Caco-2 (cell line): ENCODE data around the gene TAX1BP3. TPM values are rescaled to one million over a fixed set of nuclear protein-coding genes. Genes with fewer than 3 reads are reported as not detected.

ENCODE experiments used
- Bru-seq: library from RNA; stranded (reverse); fragments of 400-500 nt; gene quantifications from one replicate; lab custom pipeline; 2021; lab: Mats Ljungman, UMichigan
- BruChase-seq, 2 experiments: library from RNA; stranded (reverse); fragments of 400-500 nt; gene quantifications; one replicate each; lab custom pipeline; 2021; lab: Mats Ljungman, UMichigan
- BruUV-seq: library from RNA; stranded (reverse); fragments of 400-500 nt; replicated peaks from 2 replicates; lab custom pipeline; 2021; lab: Mats Ljungman, UMichigan
- CTCF ChIA-PET: fragments of 300-600 bp; sonication (Branson Sonifier 250); formaldehyde crosslinking; loops from one replicate; lab custom pipeline; 2022; ENCODE audit warnings: antibody characterized with exemption; lab: Charles Lee
- POLR2A ChIA-PET: fragments of 300-600 bp; sonication (Branson Sonifier 250); formaldehyde crosslinking; loops from one replicate; lab custom pipeline; 2022; ENCODE audit warnings: antibody characterized with exemption; lab: Charles Lee
- DNase-seq, 2 experiments: peaks; one replicate each; pipeline versions ENCODE4 v3.0.0 to v3.0.0-alpha.2; 2020 to 2022
- H3K27me3 ChIP-seq: replicated peaks from 2 replicates; pipeline ENCODE4 v1.6.0; 2011; ENCODE audit warnings: low read length; ENCODE audit not compliant: control insufficient read depth, insufficient read depth
- H3K36me3 ChIP-seq: 2 replicates; pipeline ENCODE4 v1.5.1; 2011; ENCODE audit warnings: low read length; ENCODE audit not compliant: control insufficient read depth, insufficient read depth
- H3K4me1 ChIP-seq: fragments of 250-450 bp; sonication (Bioruptor Pico); 2 replicates; pipeline ENCODE4 v1.5.1; 2020; ENCODE audit warnings: mild to moderate bottlenecking
- H3K4me3 ChIP-seq: 2 replicates; pipeline ENCODE4 v1.5.1; 2011; ENCODE audit warnings: low read depth, mild to moderate bottlenecking, control low read depth, low read length
- H3K9me3 ChIP-seq: fragments of 250-450 bp; sonication (Bioruptor Pico); 2 replicates; pipeline ENCODE4 v1.5.1; 2020; ENCODE audit warnings: mild to moderate bottlenecking, moderate library complexity
- H3K27ac Mint-ChIP-seq: one replicate; pipeline ENCODE4 v1.8.0; 2022; ENCODE audit warnings: mixed read lengths; ENCODE audit not compliant: unreplicated experiment
- H3K27me3 Mint-ChIP-seq: one replicate; pipeline ENCODE4 v1.8.0; 2022; ENCODE audit warnings: mixed read lengths; ENCODE audit not compliant: insufficient read depth, unreplicated experiment
- H3K36me3 Mint-ChIP-seq: one replicate; pipeline ENCODE4 v1.8.0; 2022; ENCODE audit warnings: mild to moderate bottlenecking, mixed read lengths; ENCODE audit not compliant: insufficient read depth, unreplicated experiment
- H3K4me1 Mint-ChIP-seq: one replicate; pipeline ENCODE4 v1.8.0; 2022; ENCODE audit warnings: low read depth, mixed read lengths; ENCODE audit not compliant: unreplicated experiment
- H3K4me3 Mint-ChIP-seq: one replicate; pipeline ENCODE4 v1.8.0; 2022; ENCODE audit warnings: mild to moderate bottlenecking, moderate library complexity, mixed read lengths; ENCODE audit not compliant: unreplicated experiment
- H3K9me3 Mint-ChIP-seq: one replicate; pipeline ENCODE4 v1.8.0; 2022; ENCODE audit warnings: mixed read lengths; ENCODE audit not compliant: unreplicated experiment
- intact Hi-C: fragments of 100-400 bp; cut with micrococcal nuclease; formaldehyde crosslinking; loops from one replicate; pipeline ENCODE4 v1.10.0; 2022; ENCODE audit not compliant: unreplicated experiment
- long read RNA-seq: library from polyadenylated mRNA; stranded (forward); transcript quantifications from one replicate; pipeline ENCODE4 v2.0.0, GENCODE V29; 2022
- total RNA-seq: library from RNA; stranded (reverse); gene quantifications from 2 replicates; pipeline ENCODE4 v1.2.3, GENCODE V29; 2022
- TF ChIP-seq, protein P1 (sequence below), 2 experiments: fragments of 200-600 bp in 1 of 2; IDR thresholded peaks; 1 replicate in 1 of 2; 2 replicates in 1 of 2; pipeline versions ENCODE4 v1.5.1 to v1.8.0; 2011 to 2022; ENCODE audit warnings: antibody characterized with exemption in 1 of 2, control low read depth in 1 of 2, inconsistent platforms in 1 of 2, low read depth in 1 of 2, low read length in 1 of 2, mild to moderate bottlenecking in 1 of 2, moderate library complexity in 1 of 2; ENCODE audit not compliant: insufficient read depth in 1 of 2, severe bottlenecking in 1 of 2, unreplicated experiment in 1 of 2

Gene TAX1BP3, protein sequence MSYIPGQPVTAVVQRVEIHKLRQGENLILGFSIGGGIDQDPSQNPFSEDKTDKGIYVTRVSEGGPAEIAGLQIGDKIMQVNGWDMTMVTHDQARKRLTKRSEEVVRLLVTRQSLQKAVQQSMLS
- 58.2 and 61.9 TPM in 2 replicates for total RNA-seq
- percentile 67 among the genes with signal in this experiment for Bru-seq, nascent RNA
- BruChase-seq, experiment 1, labeled RNA remaining after a 2-hour chase, result percentile 82 among the genes with signal in this experiment
- BruChase-seq, experiment 2, labeled RNA remaining after a 6-hour chase, result percentile 95 among the genes with signal in this experiment
- long read RNA-seq, transcript TAX1BP3-201 (4 exons, 1,377 nt), result major isoform, 6 of 9 reads
- long read RNA-seq, partial matches to known transcripts, result 0 of 9 reads
- long read RNA-seq, other reads (novel, unspliced or antisense), result 3 of 9 reads

DNA sequence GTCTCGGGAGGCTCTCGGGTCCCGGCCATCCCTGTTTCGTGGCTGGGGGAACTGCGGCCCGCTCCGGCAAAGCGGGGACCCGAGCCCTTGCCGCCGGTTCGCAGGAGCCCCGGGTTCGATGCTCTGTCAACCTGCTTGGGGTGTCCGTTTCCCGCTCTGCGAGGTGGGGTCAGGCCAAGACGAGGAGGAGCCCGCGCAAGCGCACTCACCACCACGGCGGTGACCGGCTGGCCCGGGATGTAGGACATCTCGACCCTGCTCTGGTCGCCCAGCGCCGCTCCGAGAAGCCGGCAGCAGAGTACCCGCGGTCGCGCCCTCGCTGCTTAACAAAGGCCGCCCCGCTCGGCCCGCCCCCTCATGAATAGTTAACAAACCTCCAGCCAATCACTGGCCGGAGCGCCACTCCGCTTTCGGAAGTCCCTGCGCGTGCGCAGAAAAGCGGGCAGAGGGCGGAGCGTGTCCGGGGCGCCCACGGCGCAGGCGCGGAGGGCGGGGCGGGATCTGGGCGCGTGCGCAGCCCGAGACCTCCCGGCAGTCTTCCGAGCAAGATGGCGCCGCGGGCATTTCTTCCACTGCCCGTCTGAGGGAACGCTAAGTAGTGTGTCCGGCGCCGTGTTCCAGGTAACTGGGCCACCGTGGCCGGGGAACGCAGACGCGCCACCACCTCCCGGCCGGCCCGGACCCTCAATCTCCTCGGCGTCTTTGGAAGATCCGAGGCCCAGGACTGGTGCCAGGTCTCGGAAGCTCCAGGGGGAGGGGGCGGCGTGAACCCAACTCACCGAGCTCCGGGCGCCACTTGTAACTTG lies at the start of gene TAX1BP3, which contains the start of gene EMC6:
TAX1BP3 (minus strand) TSS at position 300 of the 806 bp plus-strand sequence; CDS start at position 248, 52 bp downstream.
EMC6 (plus strand) TSS at position 534 of the 806 bp plus-strand sequence. CDS start 335 bp downstream, outside the sequence.
- Mint-ChIP-seq H3K4me1 (no peaks in the 10 kb centered on the region), H3K4me3 (peak within 1 kb of the TSS; percentile 93), H3K36me3 (peaks cover 32% of the 10 kb centered on the region), H3K27ac (peak within 1 kb of the TSS; percentile 95), H3K27me3 (no peaks in the 10 kb centered on the region), H3K9me3 (no peaks in the 10 kb centered on the region)
- H3K4me1 ChIP-seq, result 0 out of 2 replicates have a peak, but pooled peaks cover 4% of the 10 kb centered on the region
- no peaks in the 10 kb centered on the region for H3K27me3 ChIP-seq
- peak within 1 kb of the TSS; percentile 81 for H3K4me3 ChIP-seq
- H3K36me3 ChIP-seq, result no peaks in the 10 kb centered on the region
- peak; percentile 94 for DNase-seq
- no peaks in the 10 kb centered on the region for H3K9me3 ChIP-seq
- BruUV-seq, result no TSS peak
- ChIA-PET POLR2A (interaction anchor here (1.0 kb wide), 1 partner anchor 32 kb away, joined by 5 read pairs; the partner anchor contains the start of genes CTNS and SHPK), CTCF (no interaction called here)
- intact Hi-C loops, result no loop called here
- TF ChIP-seq, protein P1, sequence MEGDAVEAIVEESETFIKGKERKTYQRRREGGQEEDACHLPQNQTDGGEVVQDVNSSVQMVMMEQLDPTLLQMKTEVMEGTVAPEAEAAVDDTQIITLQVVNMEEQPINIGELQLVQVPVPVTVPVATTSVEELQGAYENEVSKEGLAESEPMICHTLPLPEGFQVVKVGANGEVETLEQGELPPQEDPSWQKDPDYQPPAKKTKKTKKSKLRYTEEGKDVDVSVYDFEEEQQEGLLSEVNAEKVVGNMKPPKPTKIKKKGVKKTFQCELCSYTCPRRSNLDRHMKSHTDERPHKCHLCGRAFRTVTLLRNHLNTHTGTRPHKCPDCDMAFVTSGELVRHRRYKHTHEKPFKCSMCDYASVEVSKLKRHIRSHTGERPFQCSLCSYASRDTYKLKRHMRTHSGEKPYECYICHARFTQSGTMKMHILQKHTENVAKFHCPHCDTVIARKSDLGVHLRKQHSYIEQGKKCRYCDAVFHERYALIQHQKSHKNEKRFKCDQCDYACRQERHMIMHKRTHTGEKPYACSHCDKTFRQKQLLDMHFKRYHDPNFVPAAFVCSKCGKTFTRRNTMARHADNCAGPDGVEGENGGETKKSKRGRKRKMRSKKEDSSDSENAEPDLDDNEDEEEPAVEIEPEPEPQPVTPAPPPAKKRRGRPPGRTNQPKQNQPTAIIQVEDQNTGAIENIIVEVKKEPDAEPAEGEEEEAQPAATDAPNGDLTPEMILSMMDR (IDR thresholded peaks at IDR 0.05; ENCODE audit: insufficient read depth in 1 of 2, low read depth in 1 of 2, low read length in 1 of 2, severe bottlenecking in 1 of 2, unreplicated experiment in 1 of 2), result no peak

DNA sequence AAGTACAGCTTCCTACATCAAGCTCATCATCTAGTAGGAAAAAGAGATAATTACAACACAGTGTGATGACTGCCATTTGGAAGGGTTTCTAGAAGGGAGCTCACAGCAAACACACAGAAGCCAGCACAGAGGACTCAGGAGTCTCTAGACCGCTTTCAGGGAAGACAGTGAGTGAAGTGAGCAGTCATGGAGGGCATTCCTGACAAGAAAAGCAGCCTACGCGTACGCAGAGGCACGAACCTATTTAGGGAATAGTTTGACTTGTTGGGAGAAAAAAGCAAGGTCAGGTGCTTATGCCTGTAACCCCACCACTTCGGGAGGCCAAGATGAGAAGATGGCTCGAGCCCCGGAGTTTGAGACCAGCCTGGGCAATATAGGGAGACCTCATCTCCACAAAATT lies 46.9 kb upstream of the TAX1BP3 start:
- no peak overlapping the region for H3K4me3 ChIP-seq
- no peaks in the 10 kb centered on the region for H3K27me3 Mint-ChIP-seq
- TF ChIP-seq, protein P1 (IDR thresholded peaks at IDR 0.05; ENCODE audit: insufficient read depth in 1 of 2, low read depth in 1 of 2, low read length in 1 of 2, severe bottlenecking in 1 of 2, unreplicated experiment in 1 of 2), result no peak
- DNase-seq, result no peak
- no peaks in the 10 kb centered on the region for H3K4me1 Mint-ChIP-seq
- no peaks in the 10 kb centered on the region for H3K9me3 ChIP-seq
- BruUV-seq, result no TSS peak
- H3K9me3 Mint-ChIP-seq, result no peaks in the 10 kb centered on the region
- H3K36me3 Mint-ChIP-seq, result peaks cover 30% of the 10 kb centered on the region
- intact Hi-C loops, result no loop called here
- H3K4me1 ChIP-seq, result no peaks in the 10 kb centered on the region
- H3K27ac Mint-ChIP-seq, result no peak overlapping the region
- no peaks in the 10 kb centered on the region for H3K36me3 ChIP-seq
- no peak overlapping the region for H3K4me3 Mint-ChIP-seq
- POLR2A ChIA-PET, result no interaction called here
- CTCF ChIA-PET, result no interaction called here
- no peaks in the 10 kb centered on the region for H3K27me3 ChIP-seq

DNA sequence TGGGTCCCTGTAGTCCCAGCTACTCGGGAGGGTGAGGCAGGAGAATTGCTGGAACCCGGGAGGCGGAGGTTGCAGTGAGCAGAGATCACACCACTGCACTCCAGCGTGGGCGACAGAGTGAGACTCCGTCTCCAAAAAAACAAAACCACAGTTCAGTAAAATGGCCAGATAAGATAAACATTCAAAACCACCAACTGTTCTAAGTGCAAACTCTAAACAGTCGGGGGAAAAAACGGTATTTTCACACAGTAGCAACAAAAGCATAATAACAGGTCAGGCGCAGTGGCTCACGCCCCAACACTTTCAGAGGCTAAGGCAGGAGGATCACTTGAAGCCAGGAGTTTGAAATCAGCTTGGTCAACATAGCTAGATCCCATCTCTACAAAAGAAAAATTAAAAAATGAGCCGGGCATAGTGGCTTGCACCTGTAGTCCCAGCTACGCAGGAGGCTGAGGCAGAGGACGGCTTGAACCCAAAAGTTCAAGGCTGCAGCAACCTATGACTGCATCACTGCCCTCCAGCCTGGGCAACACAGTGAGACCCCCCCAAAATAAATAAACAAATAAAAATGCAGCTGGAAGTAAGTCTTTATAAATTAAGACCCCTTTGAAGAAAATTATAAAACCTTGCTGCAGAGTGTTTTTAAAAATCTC lies 44.6 kb upstream of the TAX1BP3 start:
- Histone ChIP-seq H3K27me3 (no peaks in the 10 kb centered on the region), H3K36me3 (no peaks in the 10 kb centered on the region), H3K4me1 (no peaks in the 10 kb centered on the region), H3K4me3 (no peak overlapping the region), H3K9me3 (no peaks in the 10 kb centered on the region)
- no peaks in the 10 kb centered on the region for H3K9me3 Mint-ChIP-seq
- H3K4me3 Mint-ChIP-seq, result no peak overlapping the region
- no peak for DNase-seq
- H3K4me1 Mint-ChIP-seq, result no peaks in the 10 kb centered on the region
- BruUV-seq, result no TSS peak
- POLR2A ChIA-PET, result no interaction called here
- intact Hi-C loops, result no loop called here
- H3K27me3 Mint-ChIP-seq, result no peaks in the 10 kb centered on the region
- CTCF ChIA-PET, result no interaction called here
- H3K36me3 Mint-ChIP-seq, result peaks cover 30% of the 10 kb centered on the region
- TF ChIP-seq, protein P1 (IDR thresholded peaks at IDR 0.05; ENCODE audit: insufficient read depth in 1 of 2, low read depth in 1 of 2, low read length in 1 of 2, severe bottlenecking in 1 of 2, unreplicated experiment in 1 of 2), result no peak
- no peak overlapping the region for H3K27ac Mint-ChIP-seq
